ENCODE results near the gene ERICH3. TPM values are rescaled to one million over a fixed set of nuclear protein-coding genes. Genes with fewer than 3 reads are reported as not detected.

The ERICH3 gene
- total RNA-seq, 1 donor from 2014 or later = 2.8 TPM

- no peaks in the 10 kb centered on the region for H3K9me3 Mint-ChIP-seq (ENCODE audit: unreplicated experiment)
- H3K4me3 Mint-ChIP-seq (ENCODE audit: unreplicated experiment) = no peak overlapping the region
- no peak overlapping the region for H3K27ac Mint-ChIP-seq (ENCODE audit: unreplicated experiment)
- TF ChIP-seq CTCF (IDR thresholded peaks at IDR 0.05; ENCODE audit: unreplicated experiment) = no peak
- H3K4me1 Mint-ChIP-seq (ENCODE audit: unreplicated experiment) = no peaks in the 10 kb centered on the region
- H3K36me3 Mint-ChIP-seq (ENCODE audit: low read depth, unreplicated experiment) = no peaks in the 10 kb centered on the region
- no peaks in the 10 kb centered on the region for H3K27me3 Mint-ChIP-seq (ENCODE audit: unreplicated experiment)
- no peak for DNase-seq (ENCODE audit: low spot score)
Observed at GRCh38 chr1:74587888-74588287, 85.7 kb downstream of the ERICH3 start.

DNA sequence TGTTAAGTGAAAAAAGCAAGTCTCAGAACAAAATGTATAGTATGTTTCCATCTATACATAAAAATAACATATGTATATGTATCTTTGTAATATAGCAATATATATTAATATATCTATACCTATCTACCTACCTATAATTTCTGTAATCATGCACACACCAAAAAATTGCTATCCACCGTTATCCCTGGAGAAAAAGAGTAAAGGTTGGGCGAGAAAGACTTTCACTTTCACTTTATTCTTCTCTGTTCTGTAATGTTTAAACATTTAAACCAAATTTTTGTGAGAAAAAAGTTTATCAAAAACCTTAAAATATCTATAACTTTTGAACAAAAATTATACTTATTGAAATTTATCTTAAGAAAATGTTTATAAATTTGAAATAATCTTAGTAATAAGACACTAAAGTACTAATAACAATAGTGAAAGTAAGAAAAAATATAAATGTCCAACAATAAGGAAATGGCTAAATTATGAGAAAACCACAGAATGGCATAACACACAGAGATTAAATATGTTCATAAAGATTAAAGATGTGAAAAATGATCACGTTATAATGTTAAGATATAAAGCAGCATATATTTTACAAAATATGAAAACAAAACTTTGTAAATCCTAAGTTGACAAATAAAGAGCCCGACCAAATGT lies 87.2 kb downstream of the ERICH3 start:
- DNase-seq (ENCODE audit: low spot score) = no peak
- Mint-ChIP-seq H3K27ac (ENCODE audit: unreplicated experiment) (no peak overlapping the region), H3K4me3 (ENCODE audit: unreplicated experiment) (no peak overlapping the region), H3K9me3 (ENCODE audit: unreplicated experiment) (no peaks in the 10 kb centered on the region), H3K4me1 (ENCODE audit: unreplicated experiment) (no peaks in the 10 kb centered on the region), H3K27me3 (ENCODE audit: unreplicated experiment) (no peaks in the 10 kb centered on the region), H3K36me3 (ENCODE audit: low read depth, unreplicated experiment) (no peaks in the 10 kb centered on the region)
- TF ChIP-seq CTCF (IDR thresholded peaks at IDR 0.05; ENCODE audit: unreplicated experiment) = no peak

DNA sequence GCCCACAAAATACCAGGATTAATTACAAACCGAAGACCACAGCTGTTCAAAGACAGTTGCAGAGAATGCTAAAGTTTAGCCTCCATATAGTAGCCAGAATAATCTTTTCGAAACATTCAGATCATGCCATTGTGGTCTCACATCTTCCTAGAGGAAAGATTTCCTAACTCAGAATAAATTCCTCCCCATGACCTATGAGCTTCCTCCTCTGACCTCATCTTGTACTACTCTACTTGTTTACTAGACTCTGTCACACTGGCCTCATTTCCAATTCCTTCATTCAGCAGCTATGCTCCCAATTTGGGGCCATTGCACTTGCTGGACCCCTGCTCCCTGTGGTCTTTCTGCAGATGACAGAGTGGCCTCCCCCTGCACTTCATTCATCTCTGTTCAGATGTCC lies 89.4 kb downstream of the ERICH3 start:
- Mint-ChIP-seq H3K4me3 (ENCODE audit: unreplicated experiment) (no peak overlapping the region), H3K9me3 (ENCODE audit: unreplicated experiment) (no peaks in the 10 kb centered on the region), H3K27ac (ENCODE audit: unreplicated experiment) (no peak overlapping the region), H3K4me1 (ENCODE audit: unreplicated experiment) (no peaks in the 10 kb centered on the region), H3K27me3 (ENCODE audit: unreplicated experiment) (no peaks in the 10 kb centered on the region), H3K36me3 (ENCODE audit: low read depth, unreplicated experiment) (no peaks in the 10 kb centered on the region)
- TF ChIP-seq CTCF (IDR thresholded peaks at IDR 0.05; ENCODE audit: unreplicated experiment) = no peak
- DNase-seq (ENCODE audit: low spot score) = no peak

DNA sequence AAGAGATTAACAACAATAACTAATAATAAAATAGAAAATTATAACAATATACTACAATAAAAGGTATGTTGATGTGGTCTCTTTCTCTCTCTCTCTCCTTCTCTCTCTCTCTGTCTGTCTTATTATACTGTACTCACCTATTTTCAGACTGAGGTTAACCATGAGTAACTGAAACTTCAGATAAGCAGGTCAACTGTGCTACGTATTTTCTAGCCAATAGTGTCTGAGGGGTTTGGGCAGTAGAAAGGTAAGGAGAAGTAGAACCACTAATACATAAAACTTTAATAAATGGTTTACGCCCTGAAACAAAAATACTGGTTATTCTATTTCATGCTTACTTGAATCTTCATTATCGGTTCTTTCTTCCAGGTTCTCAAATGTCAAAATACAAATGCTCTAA lies 90.2 kb downstream of the ERICH3 start:
- Mint-ChIP-seq H3K9me3 (ENCODE audit: unreplicated experiment) (no peaks in the 10 kb centered on the region), H3K27ac (ENCODE audit: unreplicated experiment) (no peak overlapping the region), H3K36me3 (ENCODE audit: low read depth, unreplicated experiment) (no peaks in the 10 kb centered on the region), H3K4me1 (ENCODE audit: unreplicated experiment) (no peaks in the 10 kb centered on the region), H3K4me3 (ENCODE audit: unreplicated experiment) (no peak overlapping the region), H3K27me3 (ENCODE audit: unreplicated experiment) (no peaks in the 10 kb centered on the region)
- DNase-seq (ENCODE audit: low spot score) = no peak
- no peak for TF ChIP-seq CTCF (IDR thresholded peaks at IDR 0.05; ENCODE audit: unreplicated experiment)

DNA sequence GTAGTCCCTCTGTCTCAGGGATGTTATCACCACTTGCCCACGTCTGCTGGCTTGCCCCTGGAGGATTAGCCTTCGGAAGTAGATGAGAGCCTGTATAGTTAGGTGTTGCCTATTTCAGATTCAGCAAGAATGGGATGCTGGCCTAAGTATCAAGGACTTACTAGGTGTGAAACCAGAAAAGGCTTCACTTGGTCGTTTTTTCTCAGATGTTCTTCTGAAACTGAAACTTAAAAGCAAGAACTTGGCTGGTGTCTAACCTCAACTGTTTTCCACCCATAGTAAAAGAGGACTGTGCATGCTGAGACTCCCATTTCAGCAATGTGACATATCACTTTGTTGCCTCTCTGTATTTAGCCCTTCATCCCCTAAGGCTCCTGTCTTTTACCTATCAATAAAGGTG lies 94.2 kb downstream of the ERICH3 start:
- no peak overlapping the region for H3K27ac Mint-ChIP-seq (ENCODE audit: unreplicated experiment)
- no peaks in the 10 kb centered on the region for H3K27me3 Mint-ChIP-seq (ENCODE audit: unreplicated experiment)
- no peaks in the 10 kb centered on the region for H3K9me3 Mint-ChIP-seq (ENCODE audit: unreplicated experiment)
- H3K4me1 Mint-ChIP-seq (ENCODE audit: unreplicated experiment) = no peaks in the 10 kb centered on the region
- no peak overlapping the region for H3K4me3 Mint-ChIP-seq (ENCODE audit: unreplicated experiment)
- no peaks in the 10 kb centered on the region for H3K36me3 Mint-ChIP-seq (ENCODE audit: low read depth, unreplicated experiment)
- no peak for TF ChIP-seq CTCF (IDR thresholded peaks at IDR 0.05; ENCODE audit: unreplicated experiment)
- no peak for DNase-seq (ENCODE audit: low spot score)
